GM23338 (cell line): Measurements from ENCODE around the gene CABLES1.

Source experiments
- CREB1 ChIP-seq: fragments of 250-450 bp; sonication (Bioruptor Pico); IDR thresholded peaks from 2 replicates; pipeline ENCODE4 v1.5.0; 2020; ENCODE audit warnings: low read depth, mild to moderate bottlenecking, moderate library complexity
- EZH2 ChIP-seq: fragments of 200-600 bp; sonication (generic); IDR thresholded peaks from one replicate; pipeline ENCODE4 v1.8.0; 2017; ENCODE audit warnings: antibody characterized with exemption, mild to moderate bottlenecking, low read depth; ENCODE audit not compliant: unreplicated experiment
- EZH2phosphoT487 ChIP-seq: fragments of 200-600 bp; sonication (generic); IDR thresholded peaks from one replicate; pipeline ENCODE4 v1.8.1; 2018; ENCODE audit warnings: antibody characterized with exemption; ENCODE audit not compliant: unreplicated experiment
- JUNB ChIP-seq: IDR thresholded peaks from one replicate; pipeline ENCODE4 v1.6.1; 2016; ENCODE audit warnings: antibody characterized with exemption; ENCODE audit not compliant: unreplicated experiment
- POLR2AphosphoS5 ChIP-seq: IDR thresholded peaks from 2 replicates; pipeline ENCODE4 v1.6.1; 2016; ENCODE audit warnings: antibody characterized with exemption, low read depth
- REST ChIP-seq: IDR thresholded peaks from one replicate; pipeline ENCODE4 v1.6.1; 2018; ENCODE audit warnings: antibody characterized with exemption; ENCODE audit not compliant: unreplicated experiment
- TF ChIP-seq, protein P1 (sequence below), 2 experiments: fragments of 200-600 bp in 1 of 2; sonication (generic) in 1 of 2; conservative IDR thresholded peaks; 2 replicates each; pipeline versions ENCODE4 v1.5.1 to v1.6.1; 2016 to 2017; ENCODE audit warnings: antibody characterized with exemption in 2 of 2, low read depth in 2 of 2, mild to moderate bottlenecking in 2 of 2, moderate library complexity in 1 of 2

GRCh38 chr18:23189768-23190661 is 54.7 kb downstream of the CABLES1 start:
- TF ChIP-seq, protein P1, sequence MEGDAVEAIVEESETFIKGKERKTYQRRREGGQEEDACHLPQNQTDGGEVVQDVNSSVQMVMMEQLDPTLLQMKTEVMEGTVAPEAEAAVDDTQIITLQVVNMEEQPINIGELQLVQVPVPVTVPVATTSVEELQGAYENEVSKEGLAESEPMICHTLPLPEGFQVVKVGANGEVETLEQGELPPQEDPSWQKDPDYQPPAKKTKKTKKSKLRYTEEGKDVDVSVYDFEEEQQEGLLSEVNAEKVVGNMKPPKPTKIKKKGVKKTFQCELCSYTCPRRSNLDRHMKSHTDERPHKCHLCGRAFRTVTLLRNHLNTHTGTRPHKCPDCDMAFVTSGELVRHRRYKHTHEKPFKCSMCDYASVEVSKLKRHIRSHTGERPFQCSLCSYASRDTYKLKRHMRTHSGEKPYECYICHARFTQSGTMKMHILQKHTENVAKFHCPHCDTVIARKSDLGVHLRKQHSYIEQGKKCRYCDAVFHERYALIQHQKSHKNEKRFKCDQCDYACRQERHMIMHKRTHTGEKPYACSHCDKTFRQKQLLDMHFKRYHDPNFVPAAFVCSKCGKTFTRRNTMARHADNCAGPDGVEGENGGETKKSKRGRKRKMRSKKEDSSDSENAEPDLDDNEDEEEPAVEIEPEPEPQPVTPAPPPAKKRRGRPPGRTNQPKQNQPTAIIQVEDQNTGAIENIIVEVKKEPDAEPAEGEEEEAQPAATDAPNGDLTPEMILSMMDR (conservative IDR thresholded peaks at IDR 0.05; ENCODE audit: low read depth in 2 of 2), result no peak
- TF ChIP-seq EZH2phosphoT487 (no peak), POLR2AphosphoS5 (no peak), EZH2 (no peak), REST (no peak), JUNB (no peak), CREB1 (CRISPR knock-in tag) (no peak)
